HG03521 (cell line): ENCODE results near the gene SFTPD.

Experiments used
- ATAC-seq: cut with Tn5 transposase; IDR thresholded peaks from one replicate; pipeline ENCODE4 v1.9.1; 2021; ENCODE audit warnings: mild to moderate bottlenecking, moderate library complexity; ENCODE audit not compliant: unreplicated experiment

Gene SFTPD

GRCh38 chr10:79946271-79947082 is 2.4 kb downstream of the SFTPD start:
- ATAC-seq = no peak

GRCh38 chr10:79944428-79945395 is 4.2 kb downstream of the SFTPD start:
- no peak for ATAC-seq

GRCh38 chr10:79943871-79944270 is 5.0 kb downstream of the SFTPD start:
- no peak for ATAC-seq

DNA sequence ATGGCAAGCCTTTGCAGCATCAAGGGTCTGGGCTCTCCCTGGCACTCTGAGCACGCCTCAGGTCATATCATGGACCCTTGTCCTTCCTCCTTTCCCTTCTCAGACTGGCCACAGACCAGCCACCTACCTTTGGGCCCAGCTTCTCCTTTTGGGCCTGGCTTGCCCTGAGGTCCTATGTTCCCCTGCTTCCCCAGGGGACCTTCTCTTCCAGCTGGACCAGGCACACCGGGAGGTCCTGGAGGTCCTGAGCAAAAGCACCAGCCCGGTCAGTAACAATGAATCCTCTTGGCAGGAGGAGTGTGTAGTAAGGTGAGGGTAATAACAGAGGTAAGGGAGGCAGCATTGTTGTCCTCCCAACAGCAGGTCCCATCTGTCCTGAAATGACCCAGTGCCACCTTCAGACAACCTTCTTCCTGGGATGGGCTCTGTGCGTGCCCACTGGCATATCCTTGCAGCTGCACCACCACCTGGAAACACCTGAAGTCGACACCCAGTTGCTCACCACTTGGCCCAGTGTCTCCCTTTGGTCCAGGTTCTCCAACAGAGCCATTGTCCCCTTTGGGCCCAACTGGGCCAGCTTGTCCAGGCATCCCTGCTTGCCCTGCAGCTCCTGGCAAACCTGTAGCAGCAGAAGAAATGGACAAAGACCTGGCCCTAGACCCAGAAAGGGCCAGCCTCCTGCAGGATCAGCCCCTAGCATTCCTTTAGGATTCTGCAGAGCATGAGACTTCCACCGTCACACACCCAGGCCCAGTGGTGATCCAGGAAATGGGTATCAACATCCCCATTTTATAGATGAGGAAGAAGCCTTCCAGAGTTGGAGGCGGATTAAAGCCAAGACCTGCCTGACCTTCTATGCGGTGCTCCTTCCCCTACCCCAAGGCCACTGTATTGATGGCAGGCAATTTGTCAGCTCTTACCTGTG is 6.4 kb downstream of the SFTPD start:
- ATAC-seq = no peak

- no peak for ATAC-seq
Measured at GRCh38 chr10:79941585-79942210, 7.2 kb downstream of the SFTPD start.

GRCh38 chr10:79941146-79941545 is 7.8 kb downstream of the SFTPD start:
- no peak for ATAC-seq

DNA sequence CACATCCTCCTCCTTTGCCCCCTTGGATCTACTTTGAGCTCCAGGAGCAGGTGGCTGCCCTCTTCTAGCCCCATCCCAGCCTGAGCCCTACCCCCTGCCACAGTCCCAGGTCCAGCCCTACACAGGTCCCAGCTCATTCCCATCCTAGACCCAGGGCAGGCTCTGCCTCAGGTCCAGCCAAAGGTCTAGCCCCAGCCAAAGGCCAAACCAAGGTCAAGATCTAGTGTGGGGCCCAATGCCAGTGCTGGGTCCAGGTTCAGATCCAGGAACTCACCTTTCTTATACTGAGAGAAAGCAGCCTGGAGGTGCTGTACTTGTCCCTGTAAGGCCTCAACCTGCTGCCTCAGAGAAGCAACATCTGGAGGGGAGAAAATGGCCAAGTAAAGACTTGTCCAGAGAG is 8.5 kb downstream of the SFTPD start:
- no peak for ATAC-seq

GRCh38 chr10:79939969-79940368 is 8.9 kb downstream of the SFTPD start:
- no peak for ATAC-seq

DNA sequence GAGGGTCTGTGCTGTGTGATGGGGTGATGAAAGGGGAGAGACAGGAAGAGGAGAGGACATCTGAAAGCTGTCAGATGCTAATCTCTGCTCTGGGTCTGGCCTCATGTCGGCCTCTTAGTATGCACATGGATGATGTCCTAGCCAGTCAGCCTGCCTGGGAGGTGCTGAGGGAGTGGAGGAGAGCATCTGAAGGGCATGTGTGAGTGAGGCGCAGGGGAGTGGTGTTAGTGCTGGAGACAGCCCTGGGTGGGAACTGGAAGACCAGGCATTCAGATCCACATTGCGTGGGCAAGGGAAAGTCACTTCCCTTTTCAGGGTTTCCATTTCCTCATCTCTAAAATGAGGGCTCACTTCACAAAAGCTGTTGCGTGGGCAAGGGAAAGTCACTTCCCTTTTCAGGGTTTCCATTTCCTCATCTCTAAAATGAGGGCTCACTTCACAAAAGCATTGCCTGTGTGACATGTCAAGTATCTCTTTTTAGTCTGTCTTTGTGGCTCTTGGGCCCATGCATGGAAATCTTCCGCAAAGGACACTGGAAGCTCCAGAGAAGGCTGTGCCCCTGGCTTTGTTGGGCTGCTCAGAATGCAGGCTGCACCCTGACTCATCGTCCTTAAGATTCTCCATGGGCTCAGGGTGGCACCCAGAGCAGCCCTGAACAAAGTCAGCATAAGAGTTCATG is 10.0 kb downstream of the SFTPD start:
- ATAC-seq = no peak

- no peak for ATAC-seq
Measured at GRCh38 chr10:79937701-79938151, 11.2 kb downstream of the SFTPD start.

- no peak for ATAC-seq
Measured at GRCh38 chr10:79936625-79937615, 12.0 kb downstream of the SFTPD start.

DNA sequence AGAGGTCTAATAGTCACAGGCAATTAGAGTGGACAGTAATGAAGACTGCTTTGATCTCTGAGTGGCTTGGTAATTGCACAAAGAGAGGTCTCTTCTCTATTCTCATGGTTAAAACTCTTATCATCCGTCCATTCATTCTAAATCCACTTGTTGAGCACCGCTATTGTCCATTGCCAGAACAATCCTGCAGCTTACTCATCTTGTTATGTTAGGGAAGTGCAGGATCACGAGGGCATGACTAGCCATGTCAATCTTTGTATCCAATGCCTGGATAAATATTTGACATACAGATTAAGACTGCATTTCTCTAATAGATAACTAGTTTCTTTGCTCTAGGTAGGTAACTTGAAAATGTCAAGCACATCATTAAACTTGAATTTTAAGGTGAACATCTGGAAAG is 14.9 kb downstream of the SFTPD start:
- ATAC-seq = no peak

DNA sequence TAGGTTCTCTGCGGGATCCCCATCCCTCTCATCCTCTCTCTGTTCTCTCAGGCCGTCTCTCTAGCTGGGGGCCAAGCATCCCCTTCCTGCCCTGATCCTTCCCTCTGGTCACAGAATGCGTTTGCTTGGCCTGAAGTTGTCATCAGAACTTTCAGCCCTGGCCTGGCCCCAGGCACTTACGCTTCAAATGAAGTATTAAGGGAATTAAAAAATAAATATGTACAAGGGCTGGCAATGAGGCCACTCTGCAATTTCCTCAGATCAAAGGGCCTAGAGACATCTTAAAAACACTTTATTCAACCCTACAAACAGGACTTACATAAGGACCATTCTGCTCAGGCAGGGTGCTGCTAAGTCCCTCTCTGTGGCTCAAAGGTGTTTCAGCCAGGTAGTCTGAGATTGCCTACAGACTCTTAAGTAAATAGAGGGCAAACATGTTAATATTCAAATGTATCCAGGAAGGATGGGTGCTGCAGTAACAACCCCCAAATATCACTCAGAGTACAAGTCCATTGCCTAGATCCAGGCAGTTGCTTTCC is 16.0 kb downstream of the SFTPD start:
- no peak for ATAC-seq

- no peak for ATAC-seq
Measured at GRCh38 chr10:79932307-79932706, 16.6 kb downstream of the SFTPD start.

DNA sequence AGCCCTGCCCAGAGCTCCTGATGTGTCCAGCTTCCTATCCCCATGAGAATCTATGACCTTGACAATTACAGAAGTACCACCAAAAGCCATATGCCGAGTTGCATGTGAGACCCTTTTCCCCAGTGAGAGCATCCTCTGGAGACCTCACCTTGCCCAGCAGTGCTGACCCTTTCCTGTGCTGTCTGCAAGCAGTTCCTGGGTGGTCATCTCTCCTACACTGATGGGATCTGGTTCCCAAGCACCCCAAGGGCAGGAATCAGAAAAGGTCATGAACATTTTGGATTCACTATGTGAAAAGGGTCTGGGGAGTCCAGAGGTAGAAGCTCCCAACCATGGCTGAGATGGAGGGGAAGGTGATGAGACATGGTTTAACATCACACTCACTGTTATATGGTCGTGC is 18.2 kb downstream of the SFTPD start:
- no peak for ATAC-seq

DNA sequence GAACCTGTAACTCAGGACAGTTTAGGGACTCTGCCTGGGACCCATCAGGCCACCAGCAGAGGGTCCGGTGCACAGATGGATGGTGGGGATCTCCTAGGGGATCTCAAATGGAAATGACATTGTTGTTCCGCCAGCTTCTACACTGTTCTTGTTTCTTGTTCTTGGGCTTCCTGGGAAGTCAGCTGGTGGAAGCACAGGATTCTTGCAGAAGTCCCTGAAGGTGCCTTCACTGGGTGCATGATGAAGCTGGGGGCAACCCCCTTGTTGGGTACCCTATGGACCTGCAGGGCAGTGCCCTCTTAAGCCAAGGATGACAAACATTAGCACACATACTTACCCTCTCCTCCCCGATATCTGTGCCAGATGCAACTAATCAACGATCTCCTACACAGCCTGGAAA is 18.6 kb downstream of the SFTPD start:
- ATAC-seq = no peak

DNA sequence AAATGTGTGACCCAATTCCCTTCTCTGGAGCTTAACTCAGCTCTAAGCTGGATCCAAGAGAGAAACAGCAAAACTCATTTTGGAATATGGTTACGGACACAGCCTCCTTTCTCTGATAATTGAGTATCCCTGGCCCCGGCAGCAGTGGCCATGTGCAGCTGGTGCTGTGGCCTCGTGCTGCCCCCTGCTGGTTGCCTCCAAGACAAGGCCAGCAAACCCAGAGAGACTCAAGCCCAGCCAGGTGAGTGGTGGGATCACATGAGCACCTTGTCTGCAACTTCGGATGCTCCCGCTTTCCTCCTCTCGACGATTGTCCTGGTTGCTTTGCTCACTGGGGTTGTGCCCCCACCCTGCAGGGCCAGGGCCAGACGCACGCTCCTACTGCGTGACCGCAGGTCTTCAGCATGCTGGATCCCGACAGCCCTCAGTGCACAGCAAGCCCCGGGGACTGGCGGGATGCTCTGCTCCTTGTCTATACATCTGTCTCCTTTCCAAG is 19.4 kb downstream of the SFTPD start:
- peak; percentile 56 for ATAC-seq

- ATAC-seq = no peak
Measured at GRCh38 chr10:79928028-79928583, 20.8 kb downstream of the SFTPD start.
